Osteoblast (primary cell): ENCODE measurements around the gene RBKS. TPM values are rescaled to one million over a fixed set of nuclear protein-coding genes. Genes with fewer than 3 reads are reported as not detected.
"Not testable (repeated sequence)": the region's sequence is repeated elsewhere in the genome, so short reads cannot be mapped to it uniquely, and the experiment has no call there.

Experiments
- DNase-seq: peaks from one replicate; pipeline ENCODE4 v3.0.0; 2011; ENCODE audit warnings: low spot score, mixed read lengths; ENCODE audit not compliant: insufficient read length; ENCODE audit errors: missing footprints
- H2AFZ ChIP-seq: 2 replicates; pipeline ENCODE4 v1.6.0; 2011; ENCODE audit warnings: mild to moderate bottlenecking, low read length
- H3K27ac ChIP-seq: 2 replicates; pipeline ENCODE4 v1.5.1; 2011; ENCODE audit warnings: mild to moderate bottlenecking, low read depth, low read length, moderate library complexity
- H3K27me3 ChIP-seq: 2 replicates; pipeline ENCODE4 v1.6.0; 2012; ENCODE audit warnings: mild to moderate bottlenecking, control low read depth, inconsistent platforms, low read length, moderate library complexity; ENCODE audit not compliant: insufficient read depth
- H3K36me3 ChIP-seq: 2 replicates; pipeline ENCODE4 v1.5.1; 2011; ENCODE audit warnings: mild to moderate bottlenecking, low read length, control low read depth, moderate library complexity; ENCODE audit not compliant: insufficient read depth
- H3K4me1 ChIP-seq: 2 replicates; pipeline ENCODE4 v1.5.1; 2011; ENCODE audit warnings: mild to moderate bottlenecking, low read length, control low read depth, moderate library complexity; ENCODE audit not compliant: insufficient read depth
- H3K4me2 ChIP-seq: 2 replicates; pipeline ENCODE4 v1.6.0; 2011; ENCODE audit warnings: mild to moderate bottlenecking, low read length; ENCODE audit not compliant: insufficient read depth
- H3K4me3 ChIP-seq: fragments of 200-600 bp; sonication (generic); 3 replicates; pipeline ENCODE4 v1.5.1; 2012; ENCODE audit warnings: mild to moderate bottlenecking, low read length, inconsistent platforms; ENCODE audit not compliant: insufficient read depth
- H3K79me2 ChIP-seq: 2 replicates; pipeline ENCODE4 v1.6.0; 2012; ENCODE audit warnings: mild to moderate bottlenecking, low read length, control low read depth, inconsistent platforms; ENCODE audit not compliant: insufficient read depth
- H3K9me3 ChIP-seq: 2 replicates; pipeline ENCODE4 v1.5.1; 2011; ENCODE audit warnings: low read depth, low read length, control low read depth
- H4K20me1 ChIP-seq: 2 replicates; pipeline ENCODE4 v1.6.0; 2012; ENCODE audit warnings: mild to moderate bottlenecking, low read length, control low read depth; ENCODE audit not compliant: insufficient read depth
- total RNA-seq: library from RNA; depleted of rRNA; stranded (reverse); fragments of >200 nt; gene quantifications from 2 replicates; pipeline ENCODE4 v1.2.3, GENCODE V29; 2012
- TF ChIP-seq, protein P1 (sequence below): IDR thresholded peaks from 2 replicates; pipeline ENCODE4 v1.5.1; 2011; ENCODE audit warnings: mild to moderate bottlenecking, low read depth, low read length, moderate library complexity; ENCODE audit errors: extremely low read depth

The RBKS gene
- total RNA-seq, 1 donor = 1.1 TPM

DNA sequence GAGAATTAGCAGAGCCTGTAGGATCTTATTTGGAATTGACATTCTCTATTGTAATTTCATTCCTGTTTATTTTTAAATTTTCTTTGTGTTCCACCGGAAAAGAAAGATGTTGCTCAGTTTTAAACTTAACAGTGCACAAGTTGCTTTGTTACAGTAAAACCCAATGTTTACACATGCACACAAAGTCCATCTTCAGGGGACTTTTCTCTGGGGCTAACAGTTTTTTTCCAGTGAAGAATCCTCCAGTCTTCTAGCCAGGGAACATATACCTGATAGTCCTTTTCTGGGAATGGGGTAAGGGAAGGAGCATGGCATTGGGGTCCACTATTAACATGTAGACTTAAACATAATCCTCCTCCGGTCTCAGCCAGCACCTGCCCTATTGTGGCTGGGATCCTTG, 143.9 kb downstream of the RBKS start:
- H3K27me3 ChIP-seq = no peaks in the 10 kb centered on the region
- H3K9me3 ChIP-seq = peaks cover 5% of the 10 kb centered on the region
- no peaks in the 10 kb centered on the region for H3K36me3 ChIP-seq
- no peak overlapping the region for H2AFZ ChIP-seq
- TF ChIP-seq, protein P1, sequence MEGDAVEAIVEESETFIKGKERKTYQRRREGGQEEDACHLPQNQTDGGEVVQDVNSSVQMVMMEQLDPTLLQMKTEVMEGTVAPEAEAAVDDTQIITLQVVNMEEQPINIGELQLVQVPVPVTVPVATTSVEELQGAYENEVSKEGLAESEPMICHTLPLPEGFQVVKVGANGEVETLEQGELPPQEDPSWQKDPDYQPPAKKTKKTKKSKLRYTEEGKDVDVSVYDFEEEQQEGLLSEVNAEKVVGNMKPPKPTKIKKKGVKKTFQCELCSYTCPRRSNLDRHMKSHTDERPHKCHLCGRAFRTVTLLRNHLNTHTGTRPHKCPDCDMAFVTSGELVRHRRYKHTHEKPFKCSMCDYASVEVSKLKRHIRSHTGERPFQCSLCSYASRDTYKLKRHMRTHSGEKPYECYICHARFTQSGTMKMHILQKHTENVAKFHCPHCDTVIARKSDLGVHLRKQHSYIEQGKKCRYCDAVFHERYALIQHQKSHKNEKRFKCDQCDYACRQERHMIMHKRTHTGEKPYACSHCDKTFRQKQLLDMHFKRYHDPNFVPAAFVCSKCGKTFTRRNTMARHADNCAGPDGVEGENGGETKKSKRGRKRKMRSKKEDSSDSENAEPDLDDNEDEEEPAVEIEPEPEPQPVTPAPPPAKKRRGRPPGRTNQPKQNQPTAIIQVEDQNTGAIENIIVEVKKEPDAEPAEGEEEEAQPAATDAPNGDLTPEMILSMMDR = no peak
- H3K79me2 ChIP-seq = no peaks in the 10 kb centered on the region
- no peak for DNase-seq
- H3K4me1 ChIP-seq = no peaks in the 10 kb centered on the region
- H3K4me3 ChIP-seq = no peak overlapping the region
- no peaks in the 10 kb centered on the region for H4K20me1 ChIP-seq
- no peak overlapping the region for H3K27ac ChIP-seq
- no peak overlapping the region for H3K4me2 ChIP-seq

DNA sequence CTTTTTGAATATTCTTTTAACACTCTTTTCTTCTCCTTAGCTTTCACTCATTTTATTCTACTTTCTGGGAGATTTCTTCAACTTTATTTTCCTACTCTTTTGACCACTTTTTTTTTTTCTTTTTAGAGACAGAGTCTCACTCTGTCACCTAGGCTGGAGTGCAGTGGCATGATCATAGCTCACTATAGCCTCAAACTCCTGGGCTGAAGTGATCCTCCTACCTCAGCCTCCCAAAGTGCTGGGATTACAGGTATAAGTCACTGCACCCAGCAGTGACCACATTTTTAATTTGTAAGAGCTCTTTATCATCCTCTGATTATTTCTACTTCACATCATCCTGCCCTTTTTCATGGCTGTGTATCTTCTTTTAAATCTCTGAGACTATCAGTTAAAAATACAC, 144.7 kb downstream of the RBKS start:
- H3K4me3 ChIP-seq, H3K79me2 ChIP-seq, DNase-seq, H3K27ac ChIP-seq, H3K9me3 ChIP-seq, H3K36me3 ChIP-seq, H3K4me2 ChIP-seq, H4K20me1 ChIP-seq, H3K4me1 ChIP-seq, H2AFZ ChIP-seq, H3K27me3 ChIP-seq: not testable (repeated sequence)

DNA sequence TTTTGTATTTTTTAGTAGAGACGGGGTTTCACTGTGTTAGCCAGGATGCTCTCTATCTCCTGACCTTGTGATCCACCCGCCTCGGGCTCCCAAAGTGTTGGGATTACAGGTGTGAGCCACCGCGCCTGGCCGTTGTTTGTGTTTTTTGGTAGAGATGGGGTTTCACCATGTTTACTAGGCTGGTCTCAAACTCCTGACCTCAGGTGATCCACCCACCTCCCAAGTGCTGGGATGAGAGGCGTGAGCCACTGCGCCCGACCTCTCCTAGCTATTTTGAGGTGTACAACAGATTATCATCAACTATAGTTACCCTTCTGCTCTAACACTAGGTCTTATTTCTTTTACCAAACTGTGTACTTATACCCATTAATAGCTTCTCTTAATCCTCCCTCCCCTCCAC, 147.6 kb downstream of the RBKS start:
- Histone ChIP-seq H3K4me3 (no peak overlapping the region), H3K9me3 (no peaks in the 10 kb centered on the region), H3K27me3 (no peaks in the 10 kb centered on the region), H3K27ac (no peak overlapping the region), H3K79me2 (no peaks in the 10 kb centered on the region), H2AFZ (no peak overlapping the region), H3K4me2 (no peak overlapping the region), H3K4me1 (no peaks in the 10 kb centered on the region), H4K20me1 (no peaks in the 10 kb centered on the region), H3K36me3 (no peaks in the 10 kb centered on the region)
- no peak for DNase-seq
- TF ChIP-seq, protein P1 = no peak

DNA sequence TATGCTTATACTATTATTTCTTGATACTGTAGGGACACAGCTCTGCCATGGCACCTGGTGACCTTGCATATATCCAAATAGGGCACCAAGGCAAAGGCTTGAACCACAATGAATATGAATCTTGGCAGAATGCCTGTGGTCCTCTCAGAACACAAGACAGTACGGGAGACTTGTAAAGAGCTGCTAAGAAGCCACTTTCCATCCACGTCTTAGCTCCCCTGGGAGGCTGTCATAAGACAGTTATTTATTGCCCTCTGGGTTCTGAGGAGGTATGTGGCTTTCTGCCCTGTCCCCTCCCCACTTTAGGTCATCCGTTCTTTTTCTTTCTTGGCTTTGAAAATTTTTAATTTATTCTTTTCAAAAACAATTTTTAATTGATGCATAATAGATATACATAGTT, 148.5 kb downstream of the RBKS start:
- Histone ChIP-seq H3K4me1 (no peaks in the 10 kb centered on the region), H2AFZ (peak overlapping the region; percentile 7), H3K36me3 (no peaks in the 10 kb centered on the region), H3K4me2 (no peak overlapping the region), H3K79me2 (no peaks in the 10 kb centered on the region), H3K9me3 (no peaks in the 10 kb centered on the region), H3K27me3 (no peaks in the 10 kb centered on the region), H4K20me1 (no peaks in the 10 kb centered on the region), H3K27ac (no peak overlapping the region), H3K4me3 (no peak overlapping the region)
- TF ChIP-seq, protein P1 = no peak
- no peak for DNase-seq

DNA sequence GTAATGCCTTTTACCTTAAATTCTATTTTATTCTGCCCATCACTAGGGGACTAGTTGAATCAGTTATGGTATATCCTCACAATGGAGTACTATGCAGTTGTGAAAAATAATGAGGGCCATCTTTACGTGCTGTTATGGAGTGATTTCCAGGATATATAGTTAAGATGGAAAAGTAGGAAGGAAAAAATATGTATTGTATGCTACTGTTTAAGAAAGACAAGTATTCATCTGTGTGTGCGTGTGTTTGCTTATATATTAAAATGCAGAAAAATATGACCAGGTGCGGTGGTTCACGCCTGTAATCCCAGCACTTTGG, 151.2 kb downstream of the RBKS start:
- TF ChIP-seq, protein P1 = no peak
- H3K79me2 ChIP-seq = no peaks in the 10 kb centered on the region
- no peak overlapping the region for H2AFZ ChIP-seq
- peaks cover 14% of the 10 kb centered on the region for H3K4me1 ChIP-seq
- no peak overlapping the region for H3K27ac ChIP-seq
- H4K20me1 ChIP-seq = no peaks in the 10 kb centered on the region
- H3K9me3 ChIP-seq = no peaks in the 10 kb centered on the region
- H3K4me2 ChIP-seq = no peak overlapping the region
- DNase-seq = no peak
- H3K36me3 ChIP-seq = no peaks in the 10 kb centered on the region
- no peak overlapping the region for H3K4me3 ChIP-seq
- no peaks in the 10 kb centered on the region for H3K27me3 ChIP-seq
